ENCODE measurements around the gene EFNA5.

The EFNA5 gene

DNA sequence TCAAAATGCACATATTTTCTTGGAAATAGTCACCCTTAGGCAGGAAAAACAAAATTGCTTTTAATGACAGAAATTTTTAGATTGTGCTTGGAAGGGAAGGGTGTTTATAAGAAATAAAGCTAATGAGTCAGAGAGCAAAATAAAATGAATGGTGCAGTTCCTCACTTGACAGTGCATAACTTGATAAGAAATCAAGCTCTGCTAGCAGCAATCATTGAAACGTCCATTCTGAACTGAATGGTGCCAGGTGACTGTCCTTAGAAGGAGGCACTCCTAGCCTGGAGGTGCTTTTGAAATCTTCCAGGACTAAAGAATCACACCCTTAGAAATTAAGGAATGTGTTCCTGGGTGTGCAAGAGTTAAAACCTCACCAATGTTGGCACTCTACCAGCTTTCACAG, 202.5 kb downstream of the EFNA5 start:
- Histone ChIP-seq H3K9ac (ENCODE audit: low read length in 2 of 2) (no peak overlapping the region), H3K36me3 (ENCODE audit: control insufficient read depth in 2 of 2, insufficient read depth in 2 of 2, low read length in 2 of 2) (no peaks in the 10 kb centered on the region), H3K4me3 (ENCODE audit: low read length in 2 of 2) (no peak overlapping the region), H3K27ac (ENCODE audit: low read length) (no peak overlapping the region), H3K27me3 (ENCODE audit: control insufficient read depth in 1 of 2, insufficient read depth in 2 of 2, low read length in 2 of 2) (no peaks in the 10 kb centered on the region), H3K4me1 (ENCODE audit: control insufficient read depth, insufficient read depth, low read length) (no peaks in the 10 kb centered on the region), H3K9me3 (ENCODE audit: control insufficient read depth in 2 of 2, low read length in 2 of 2) (no peaks in the 10 kb centered on the region)

DNA sequence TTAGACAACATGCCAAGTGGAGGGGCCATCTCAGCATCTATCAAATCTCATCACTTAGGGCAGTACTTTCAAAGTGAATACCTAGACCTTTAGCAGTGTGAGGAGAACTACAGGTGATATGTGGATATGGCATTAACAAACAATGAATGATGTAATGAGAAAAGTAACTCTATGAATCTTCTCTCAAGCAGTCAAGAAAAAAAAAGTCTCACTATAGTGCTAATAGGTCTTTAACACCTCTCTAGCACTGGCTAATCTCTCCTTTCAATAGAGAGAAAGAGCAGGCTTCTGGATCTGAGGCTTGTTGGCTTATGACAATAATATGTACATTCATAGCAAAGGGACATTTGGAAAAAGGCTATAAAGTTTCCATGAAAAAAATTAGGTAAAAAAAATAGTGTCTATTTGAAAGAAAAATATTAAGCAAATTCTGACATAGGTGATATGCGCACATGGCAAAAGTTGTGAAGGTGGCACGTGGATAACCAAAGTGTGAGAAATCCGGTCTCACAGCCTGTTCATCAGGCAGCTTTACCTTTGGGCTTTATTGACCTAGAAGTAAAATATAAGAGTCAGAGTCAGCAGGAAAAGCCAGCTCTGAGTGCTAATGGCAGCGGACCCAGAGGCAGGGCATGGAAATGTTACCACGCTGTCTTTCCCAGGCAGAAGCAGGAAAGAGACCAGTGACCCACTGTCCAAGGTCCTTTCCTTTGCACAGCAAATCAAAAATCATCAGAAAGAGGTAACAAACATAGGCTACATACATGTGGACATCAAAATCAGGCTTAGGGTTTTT, 203.4 kb downstream of the EFNA5 start:
- H3K27me3 ChIP-seq (ENCODE audit: control insufficient read depth in 1 of 2, insufficient read depth in 2 of 2, low read length in 2 of 2): no peaks in the 10 kb centered on the region
- H3K27ac ChIP-seq (ENCODE audit: low read length): no peak overlapping the region
- no peaks in the 10 kb centered on the region for H3K9me3 ChIP-seq (ENCODE audit: control insufficient read depth in 2 of 2, low read length in 2 of 2)
- no peak overlapping the region for H3K4me3 ChIP-seq (ENCODE audit: low read length in 2 of 2)
- H3K4me1 ChIP-seq (ENCODE audit: control insufficient read depth, insufficient read depth, low read length): no peaks in the 10 kb centered on the region
- H3K36me3 ChIP-seq (ENCODE audit: control insufficient read depth in 2 of 2, insufficient read depth in 2 of 2, low read length in 2 of 2): no peaks in the 10 kb centered on the region
- no peak overlapping the region for H3K9ac ChIP-seq (ENCODE audit: low read length in 2 of 2)

DNA sequence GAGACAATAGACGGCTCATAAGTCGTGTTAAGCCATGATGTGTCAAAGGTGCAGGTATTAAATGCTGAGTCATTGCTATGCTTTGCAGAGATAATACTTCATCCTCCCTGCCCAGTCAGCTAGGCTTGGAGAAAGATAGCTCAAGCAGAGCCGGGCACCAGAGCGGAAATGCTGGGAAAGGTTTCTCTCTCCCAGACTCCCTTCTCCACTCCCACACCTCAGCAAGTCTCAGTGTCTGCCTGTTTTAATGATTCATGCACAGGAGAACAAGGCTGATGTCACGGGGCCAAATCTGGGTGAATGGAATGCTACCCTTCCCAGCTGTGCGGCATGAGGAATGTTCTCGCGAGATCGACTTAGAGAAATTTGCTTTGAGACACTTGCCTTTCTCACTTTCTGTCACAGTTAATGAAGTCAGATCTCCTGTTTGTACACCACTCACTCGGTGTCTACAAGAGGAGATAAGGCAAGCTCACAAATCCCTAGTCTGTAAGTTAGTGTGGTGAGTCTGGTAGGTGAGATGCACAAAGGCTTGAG, 204.4 kb downstream of the EFNA5 start:
- no peaks in the 10 kb centered on the region for H3K9me3 ChIP-seq (ENCODE audit: control insufficient read depth in 2 of 2, low read length in 2 of 2)
- no peaks in the 10 kb centered on the region for H3K4me1 ChIP-seq (ENCODE audit: control insufficient read depth, insufficient read depth, low read length)
- no peak overlapping the region for H3K27ac ChIP-seq (ENCODE audit: low read length)
- H3K36me3 ChIP-seq (ENCODE audit: control insufficient read depth in 2 of 2, insufficient read depth in 2 of 2, low read length in 2 of 2): no peaks in the 10 kb centered on the region
- no peak overlapping the region for H3K9ac ChIP-seq (ENCODE audit: low read length in 2 of 2)
- no peaks in the 10 kb centered on the region for H3K27me3 ChIP-seq (ENCODE audit: control insufficient read depth in 1 of 2, insufficient read depth in 2 of 2, low read length in 2 of 2)
- H3K4me3 ChIP-seq (ENCODE audit: low read length in 2 of 2): no peak overlapping the region

DNA sequence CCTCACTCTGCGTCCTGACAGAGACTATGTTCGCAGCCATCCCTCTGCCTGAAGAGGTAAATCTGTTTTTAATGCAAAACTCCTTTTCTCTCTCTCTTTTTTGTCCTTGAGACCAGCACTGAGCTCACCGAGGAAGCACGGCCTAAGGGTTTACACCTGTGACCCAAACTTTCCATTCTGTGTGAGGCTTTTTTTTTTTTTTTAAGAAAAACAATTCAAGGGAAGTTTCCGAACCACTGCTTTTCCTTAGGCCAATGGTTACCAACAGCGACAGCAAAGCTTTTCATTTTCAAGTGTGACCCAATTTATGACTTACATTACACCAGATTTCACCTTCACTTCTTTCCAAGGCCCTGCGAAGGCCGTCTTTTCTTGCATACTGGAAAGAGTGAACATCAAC, 205.9 kb downstream of the EFNA5 start:
- no peak overlapping the region for H3K9ac ChIP-seq (ENCODE audit: low read length in 2 of 2)
- no peaks in the 10 kb centered on the region for H3K36me3 ChIP-seq (ENCODE audit: control insufficient read depth in 2 of 2, insufficient read depth in 2 of 2, low read length in 2 of 2)
- H3K27ac ChIP-seq (ENCODE audit: low read length): no peak overlapping the region
- H3K9me3 ChIP-seq (ENCODE audit: control insufficient read depth in 2 of 2, low read length in 2 of 2): no peaks in the 10 kb centered on the region
- no peaks in the 10 kb centered on the region for H3K4me1 ChIP-seq (ENCODE audit: control insufficient read depth, insufficient read depth, low read length)
- no peak overlapping the region for H3K4me3 ChIP-seq (ENCODE audit: low read length in 2 of 2)
- H3K27me3 ChIP-seq (ENCODE audit: control insufficient read depth in 1 of 2, insufficient read depth in 2 of 2, low read length in 2 of 2): no peaks in the 10 kb centered on the region

DNA sequence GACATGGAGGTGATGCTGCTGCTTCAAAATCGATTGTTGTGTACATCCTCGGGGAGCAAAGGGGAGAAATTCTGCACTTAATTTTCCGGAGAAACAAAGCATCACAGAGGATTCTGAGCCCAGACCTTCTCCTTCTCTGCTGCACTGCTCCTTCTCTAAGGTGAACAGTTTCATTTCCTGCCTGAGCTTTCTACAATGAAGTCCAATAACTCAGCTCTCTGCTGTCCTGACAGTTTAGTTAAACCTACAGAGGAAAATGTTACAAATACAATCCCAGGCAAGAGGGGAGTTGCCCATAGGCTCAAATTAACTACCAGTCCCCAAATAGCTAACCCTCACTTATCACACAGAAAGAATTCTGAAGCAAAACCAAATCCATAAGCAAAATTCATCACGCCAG, 206.3 kb downstream of the EFNA5 start:
- no peaks in the 10 kb centered on the region for H3K4me1 ChIP-seq (ENCODE audit: control insufficient read depth, insufficient read depth, low read length)
- no peaks in the 10 kb centered on the region for H3K9me3 ChIP-seq (ENCODE audit: control insufficient read depth in 2 of 2, low read length in 2 of 2)
- H3K4me3 ChIP-seq (ENCODE audit: low read length in 2 of 2): no peak overlapping the region
- no peak overlapping the region for H3K9ac ChIP-seq (ENCODE audit: low read length in 2 of 2)
- H3K27ac ChIP-seq (ENCODE audit: low read length): no peak overlapping the region
- H3K27me3 ChIP-seq (ENCODE audit: control insufficient read depth in 1 of 2, insufficient read depth in 2 of 2, low read length in 2 of 2): no peaks in the 10 kb centered on the region
- no peaks in the 10 kb centered on the region for H3K36me3 ChIP-seq (ENCODE audit: control insufficient read depth in 2 of 2, insufficient read depth in 2 of 2, low read length in 2 of 2)

DNA sequence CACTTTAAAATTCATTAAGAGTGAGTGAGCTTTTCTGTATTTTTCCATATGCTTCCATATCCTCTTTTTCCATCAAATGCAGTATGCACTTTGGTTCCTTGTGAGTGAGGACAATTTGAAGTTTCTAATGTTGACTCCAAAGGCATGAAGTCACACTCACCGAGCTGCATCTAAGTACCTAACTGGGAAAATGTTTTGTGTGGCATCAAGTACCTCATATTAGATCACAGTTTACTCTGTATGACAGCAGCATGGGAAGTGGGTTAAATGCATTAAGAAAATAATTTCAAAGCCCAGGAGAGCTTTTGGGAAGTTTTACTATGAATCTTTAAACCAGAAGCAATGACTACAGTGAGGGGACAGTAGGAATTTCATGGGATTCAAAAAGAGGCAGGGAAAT, 207.0 kb downstream of the EFNA5 start:
- Histone ChIP-seq H3K4me1 (ENCODE audit: control insufficient read depth, insufficient read depth, low read length) (no peaks in the 10 kb centered on the region), H3K9ac (ENCODE audit: low read length in 2 of 2) (no peak overlapping the region), H3K4me3 (ENCODE audit: low read length in 2 of 2) (no peak overlapping the region), H3K27ac (ENCODE audit: low read length) (no peak overlapping the region), H3K9me3 (ENCODE audit: control insufficient read depth in 2 of 2, low read length in 2 of 2) (no peaks in the 10 kb centered on the region), H3K27me3 (ENCODE audit: control insufficient read depth in 1 of 2, insufficient read depth in 2 of 2, low read length in 2 of 2) (no peaks in the 10 kb centered on the region), H3K36me3 (ENCODE audit: control insufficient read depth in 2 of 2, insufficient read depth in 2 of 2, low read length in 2 of 2) (no peaks in the 10 kb centered on the region)

DNA sequence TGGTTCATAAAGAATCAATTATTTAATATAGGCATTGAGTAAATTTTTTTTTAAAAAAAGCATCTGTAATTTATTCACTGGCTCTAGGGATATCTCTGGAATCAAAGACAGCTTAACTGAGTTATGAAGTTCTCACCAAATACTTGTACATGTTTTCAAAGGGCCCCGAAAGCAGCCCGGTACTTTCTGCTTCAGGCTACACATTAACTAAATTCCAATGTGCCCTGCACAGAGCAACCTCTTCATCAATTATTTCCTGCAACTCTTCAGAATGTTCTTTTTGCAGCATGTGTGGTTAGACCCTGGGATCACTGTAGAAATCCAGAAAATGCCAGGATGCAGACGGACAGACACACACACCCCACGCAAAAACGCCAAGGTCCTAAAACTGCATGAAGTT, 209.0 kb downstream of the EFNA5 start:
- Histone ChIP-seq H3K27ac (ENCODE audit: low read length) (no peak overlapping the region), H3K4me1 (ENCODE audit: control insufficient read depth, insufficient read depth, low read length) (no peaks in the 10 kb centered on the region)

DNA sequence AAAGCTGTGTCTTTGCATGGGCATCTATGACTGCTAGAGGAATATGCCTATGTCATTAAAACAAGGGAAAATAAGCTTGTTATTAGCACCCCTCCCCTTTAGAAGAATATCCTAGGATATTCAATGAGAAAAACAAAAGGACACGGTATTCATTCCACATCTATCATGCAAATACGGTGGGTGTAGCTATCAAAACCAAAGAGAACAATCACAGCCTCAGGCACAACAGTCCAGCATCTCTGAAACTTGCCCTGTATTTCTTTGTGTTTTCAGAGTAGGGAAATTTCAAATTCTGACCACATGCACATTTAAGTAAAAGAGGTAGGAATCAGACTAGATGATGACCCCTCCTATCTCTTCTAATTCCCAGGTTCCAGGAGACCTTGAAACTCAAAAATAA, 209.9 kb downstream of the EFNA5 start:
- Histone ChIP-seq H3K27ac (ENCODE audit: low read length) (no peak overlapping the region), H3K27me3 (ENCODE audit: control insufficient read depth in 1 of 2, insufficient read depth in 2 of 2, low read length in 2 of 2) (no peaks in the 10 kb centered on the region), H3K36me3 (ENCODE audit: control insufficient read depth in 2 of 2, insufficient read depth in 2 of 2, low read length in 2 of 2) (no peaks in the 10 kb centered on the region), H3K4me1 (ENCODE audit: control insufficient read depth, insufficient read depth, low read length) (no peaks in the 10 kb centered on the region), H3K9ac (ENCODE audit: low read length in 2 of 2) (no peak overlapping the region), H3K4me3 (ENCODE audit: low read length in 2 of 2) (no peak overlapping the region), H3K9me3 (ENCODE audit: control insufficient read depth in 2 of 2, low read length in 2 of 2) (no peaks in the 10 kb centered on the region)

More for the DNA sequence above, 209.0 kb downstream of the EFNA5 start:
- Histone ChIP-seq H3K9ac (ENCODE audit: low read length in 2 of 2) (no peak overlapping the region), H3K27me3 (ENCODE audit: control insufficient read depth in 1 of 2, insufficient read depth in 2 of 2, low read length in 2 of 2) (no peaks in the 10 kb centered on the region), H3K4me3 (ENCODE audit: low read length in 2 of 2) (no peak overlapping the region), H3K9me3 (ENCODE audit: control insufficient read depth in 2 of 2, low read length in 2 of 2) (no peaks in the 10 kb centered on the region), H3K36me3 (ENCODE audit: control insufficient read depth in 2 of 2, insufficient read depth in 2 of 2, low read length in 2 of 2) (no peaks in the 10 kb centered on the region)

DNA sequence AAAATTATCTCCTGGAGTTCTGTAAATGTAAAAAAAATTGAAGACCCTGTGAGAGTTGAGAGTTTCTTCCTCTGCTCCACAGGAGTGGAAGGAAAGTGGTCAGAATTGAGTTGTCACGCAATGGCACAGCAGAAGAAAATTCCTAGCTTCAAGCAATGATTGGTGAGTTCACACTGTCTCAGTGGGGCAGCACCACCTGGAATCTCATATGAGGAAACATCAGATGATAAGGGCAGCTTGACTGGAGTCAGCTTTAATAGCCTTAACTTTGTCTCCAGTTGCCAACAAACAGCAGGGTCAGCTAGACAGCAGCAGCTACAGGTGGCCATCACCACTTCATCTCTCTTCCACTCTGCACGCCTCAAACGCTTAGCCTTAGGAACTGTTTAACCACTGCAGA, 211.1 kb downstream of the EFNA5 start:
- Histone ChIP-seq H3K4me3 (ENCODE audit: low read length in 2 of 2) (no peak overlapping the region), H3K4me1 (ENCODE audit: control insufficient read depth, insufficient read depth, low read length) (no peaks in the 10 kb centered on the region), H3K9me3 (ENCODE audit: control insufficient read depth in 2 of 2, low read length in 2 of 2) (no peaks in the 10 kb centered on the region), H3K36me3 (ENCODE audit: control insufficient read depth in 2 of 2, insufficient read depth in 2 of 2, low read length in 2 of 2) (no peaks in the 10 kb centered on the region), H3K9ac (ENCODE audit: low read length in 2 of 2) (no peak overlapping the region), H3K27me3 (ENCODE audit: control insufficient read depth in 1 of 2, insufficient read depth in 2 of 2, low read length in 2 of 2) (no peaks in the 10 kb centered on the region), H3K27ac (ENCODE audit: low read length) (no peak overlapping the region)

DNA sequence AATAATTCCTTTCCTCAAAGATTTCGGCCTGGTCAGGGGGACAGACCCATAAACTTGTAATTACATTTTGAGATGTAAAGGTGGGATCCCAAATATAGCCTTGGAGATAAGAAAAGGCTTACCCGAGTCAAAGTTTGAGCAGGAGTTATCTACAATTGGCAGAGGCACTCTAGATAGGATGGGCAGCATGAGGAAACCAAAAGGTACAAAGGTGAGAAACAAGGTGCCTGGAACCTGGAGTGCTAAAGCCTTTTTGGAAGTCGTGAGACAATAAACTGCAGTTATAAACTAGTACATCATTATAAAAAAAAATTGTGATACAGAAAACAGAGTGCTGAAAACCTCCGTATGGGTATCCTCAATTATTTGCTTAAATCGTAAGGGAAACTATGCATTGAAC, 212.4 kb downstream of the EFNA5 start:
- H3K27ac ChIP-seq (ENCODE audit: low read length): no peak overlapping the region
- H3K9ac ChIP-seq (ENCODE audit: low read length in 2 of 2): no peak overlapping the region
- no peaks in the 10 kb centered on the region for H3K27me3 ChIP-seq (ENCODE audit: control insufficient read depth in 1 of 2, insufficient read depth in 2 of 2, low read length in 2 of 2)
- no peaks in the 10 kb centered on the region for H3K4me1 ChIP-seq (ENCODE audit: control insufficient read depth, insufficient read depth, low read length)
- H3K36me3 ChIP-seq (ENCODE audit: control insufficient read depth in 2 of 2, insufficient read depth in 2 of 2, low read length in 2 of 2): no peaks in the 10 kb centered on the region
- no peaks in the 10 kb centered on the region for H3K9me3 ChIP-seq (ENCODE audit: control insufficient read depth in 2 of 2, low read length in 2 of 2)
- no peak overlapping the region for H3K4me3 ChIP-seq (ENCODE audit: low read length in 2 of 2)

DNA sequence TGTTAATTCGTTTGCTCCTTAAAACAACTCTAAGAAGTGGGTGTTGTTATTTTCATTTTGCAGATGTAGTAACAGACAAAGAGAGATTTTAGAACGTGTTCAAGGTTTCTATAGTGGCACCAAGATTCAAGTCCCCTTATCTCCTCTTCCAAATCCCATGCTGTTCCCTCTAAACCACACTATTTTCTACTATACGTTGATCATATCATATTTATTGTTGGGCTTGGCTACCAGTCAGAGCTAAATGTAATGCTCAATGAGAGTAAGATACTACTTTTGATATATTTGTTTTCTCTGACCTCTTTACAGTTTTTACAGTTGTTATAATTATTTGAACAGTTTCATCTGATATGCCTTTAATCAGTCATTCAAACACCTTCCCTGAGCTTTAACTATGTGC, 212.9 kb downstream of the EFNA5 start:
- Histone ChIP-seq H3K9ac (ENCODE audit: low read length in 2 of 2) (no peak overlapping the region), H3K27ac (ENCODE audit: low read length) (no peak overlapping the region), H3K4me3 (ENCODE audit: low read length in 2 of 2) (no peak overlapping the region), H3K36me3 (ENCODE audit: control insufficient read depth in 2 of 2, insufficient read depth in 2 of 2, low read length in 2 of 2) (no peaks in the 10 kb centered on the region), H3K4me1 (ENCODE audit: control insufficient read depth, insufficient read depth, low read length) (no peaks in the 10 kb centered on the region), H3K9me3 (ENCODE audit: control insufficient read depth in 2 of 2, low read length in 2 of 2) (no peaks in the 10 kb centered on the region), H3K27me3 (ENCODE audit: control insufficient read depth in 1 of 2, insufficient read depth in 2 of 2, low read length in 2 of 2) (no peaks in the 10 kb centered on the region)
